Motor neuron (in vitro differentiated cells): ENCODE data around the gene GUCY1A1. TPM values are rescaled to one million over a fixed set of nuclear protein-coding genes. Genes with fewer than 3 reads are reported as not detected.

ENCODE experiments used
- ATAC-seq, 8 experiments: fragments of 200-7000 bp; cut with Tn5 transposase; replicated peaks in 6 of 8; 2 replicates each; pipeline ENCODE4 v1.8.0; 2021; ENCODE audit warnings: mild to moderate bottlenecking in 8 of 8, moderate library complexity in 8 of 8
- H3K27ac ChIP-seq, 2 donors: fragments of 250-450 bp; sonication (Bioruptor Pico); 2 replicates each; pipeline ENCODE4 v1.9.0; 2021; ENCODE audit warnings: antibody characterized with exemption in 2 of 2, mild to moderate bottlenecking in 2 of 2, moderate library complexity in 1 of 2
- H3K4me1 ChIP-seq, 2 donors: fragments of 250-450 bp; sonication (Bioruptor Pico); replicated peaks in 1 of 2; 2 replicates each; pipeline ENCODE4 v1.6.1; 2021; ENCODE audit warnings: antibody characterized with exemption in 2 of 2, mild to moderate bottlenecking in 2 of 2, moderate library complexity in 1 of 2
- H3K4me3 ChIP-seq, 5 donors: fragments of 250-450 bp; sonication (Bioruptor Pico); 2 replicates each; pipeline ENCODE4 v1.9.0; 2021; ENCODE audit warnings: antibody characterized with exemption in 5 of 5, mild to moderate bottlenecking in 5 of 5, moderate library complexity in 4 of 5
- WGBS, 10 experiments: fragments of 450-650 bp; shearing (Covaris generic); methylation state at CpG; one replicate each; pipeline ENCODE4 v1.0.0; 2022; 5-methylcytosine and 5-hydroxymethylcytosine counted together
- in situ Hi-C, 9 experiments: fragments of 400-800 bp; cut with MboI; loops; one replicate each; pipeline ENCODE4 v1.15.0; 2021; ENCODE audit warnings: low sequenced_read_pairs in 9 of 9, low pct_unique_long_range_greater_than_20kb in 2 of 9; ENCODE audit not compliant: unreplicated experiment in 9 of 9
- total RNA-seq, 8 experiments: library from RNA; unstranded; fragments of 300-600 nt; gene quantifications; 2 replicates each; pipeline versions ENCODE4 v1.2.3 to v1.2.4, GENCODE V29; 2022

Gene GUCY1A1
- total RNA-seq, 8 experiments from 2014 or later: 0.10 to 28.3 (median 9.5) TPM; not detected in 1

DNA sequence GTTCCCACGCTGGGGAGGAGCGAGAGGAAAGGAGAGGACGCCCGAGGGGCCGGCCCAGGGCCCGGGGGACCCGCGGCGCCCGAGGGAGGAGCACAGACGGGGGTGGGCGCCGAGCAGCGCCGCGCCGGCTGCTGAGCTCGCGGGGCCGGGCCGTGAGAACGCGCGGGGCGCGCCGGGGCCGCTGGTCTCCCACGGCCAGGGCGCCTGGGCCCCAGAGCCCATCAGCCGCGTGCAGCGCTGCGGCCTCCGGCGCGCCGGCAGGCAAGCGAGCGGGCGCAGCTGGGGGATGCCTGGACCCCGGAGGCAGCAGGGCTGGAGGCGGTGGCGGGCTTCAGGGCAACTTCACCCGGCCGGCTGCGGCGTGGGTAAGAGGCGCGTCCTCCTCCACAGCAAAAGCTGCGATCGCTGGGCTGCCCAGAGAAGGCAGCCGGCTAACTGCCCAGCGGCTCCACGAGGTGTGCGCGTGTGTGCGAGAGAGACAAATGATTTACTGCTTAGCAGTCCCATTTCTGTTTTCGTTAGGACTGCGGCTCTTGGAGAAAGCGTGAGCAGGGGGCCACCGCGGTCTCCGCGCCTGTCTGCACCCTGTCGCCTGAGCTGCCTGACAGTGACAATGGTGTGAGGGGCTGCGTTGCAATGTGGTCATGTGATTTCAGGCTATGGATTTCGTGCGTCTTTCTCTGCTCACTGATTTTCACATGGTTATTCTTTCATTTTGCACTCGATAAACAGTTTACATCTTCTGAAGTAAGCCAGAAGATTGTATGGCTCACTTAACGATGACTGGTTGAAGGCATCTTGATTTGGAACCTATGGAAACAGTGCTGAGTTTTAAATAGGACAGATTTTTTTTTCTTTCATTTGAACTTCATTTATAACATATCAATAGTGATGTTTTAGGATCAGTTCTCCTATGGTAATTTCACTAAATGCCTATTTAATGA lies 1.2 kb downstream of the GUCY1A1 start:
- Histone ChIP-seq H3K4me1 (peaks cover 5 to 6% of the 10 kb centered on the region in 2 donors), H3K4me3 (peak overlapping the region; percentile 49 to 71 (median 50)), H3K27ac (peak overlapping the region; percentile 3 to 77)
- peak; percentile 65 to 89 (median 85) for ATAC-seq
- WGBS, 10 experiments: 0 to 40% (median 4%) methylated on average over 1 to 10 of the region's 71 CpGs; no CpG with 5 or more reads in 2 of the 10 experiments
- in situ Hi-C loops: no loop called here

DNA sequence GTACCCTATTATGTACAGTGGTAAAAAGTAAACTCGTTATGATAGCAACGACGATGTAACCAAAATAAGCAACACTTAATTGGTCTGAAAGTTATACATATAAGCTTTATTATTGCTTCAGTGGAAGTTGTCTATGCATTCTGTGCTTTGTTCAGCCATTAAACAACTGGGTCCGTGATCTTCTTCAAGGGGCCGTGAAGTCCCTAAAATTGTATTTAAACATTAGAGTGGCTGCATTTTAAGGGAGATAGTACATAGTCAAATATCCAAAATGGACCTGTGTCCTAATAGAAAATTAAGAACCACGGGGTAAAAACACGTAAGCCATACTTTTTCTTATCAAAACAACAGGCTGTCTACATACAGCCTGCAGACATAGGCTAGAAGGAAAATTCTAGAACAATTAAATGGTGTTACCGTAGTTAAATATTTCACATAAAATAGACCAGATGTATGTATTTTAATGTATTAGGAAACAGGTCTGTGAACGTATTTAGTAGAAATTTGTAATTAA lies 2.1 kb downstream of the GUCY1A1 start:
- ATAC-seq: no peak
- Histone ChIP-seq H3K27ac (no peak overlapping the region), H3K4me3 (peak overlapping the region; percentile 49 to 71 (median 50)), H3K4me1 (peaks cover 5 to 6% of the 10 kb centered on the region in 2 donors)
- 60 to 96% (median 74%) methylated on average over 4 to 8 of the region's 9 CpGs for WGBS, 10 experiments
- in situ Hi-C loops: no loop called here

DNA sequence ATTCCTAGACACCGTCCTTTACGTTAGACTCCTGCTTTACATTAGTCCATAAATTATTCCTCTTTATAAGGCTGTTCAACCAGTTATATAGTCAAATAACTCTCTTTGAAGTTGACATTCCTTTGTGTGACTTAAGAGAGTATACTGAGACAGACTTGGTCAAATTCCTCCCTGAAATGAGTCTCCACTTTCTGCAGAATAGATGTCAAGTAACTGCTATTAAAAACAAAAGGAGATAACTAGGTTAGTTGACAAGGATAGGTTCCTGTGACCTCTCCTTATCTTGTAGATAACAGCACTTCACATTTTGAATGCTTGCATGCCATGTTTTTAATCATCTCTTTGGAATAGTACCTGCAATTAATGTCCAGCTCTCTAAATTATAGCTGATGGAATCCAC lies 5.7 kb downstream of the GUCY1A1 start:
- Histone ChIP-seq H3K27ac (no peak overlapping the region), H3K4me1 (peaks cover 5 to 20% of the 10 kb centered on the region in 2 donors), H3K4me3 (no peak overlapping the region)
- WGBS, 10 experiments: 31 to 100% (median 89%) methylated on average over 1 to 2 of the region's 2 CpGs
- no peak for ATAC-seq
- in situ Hi-C loops: no loop called here

DNA sequence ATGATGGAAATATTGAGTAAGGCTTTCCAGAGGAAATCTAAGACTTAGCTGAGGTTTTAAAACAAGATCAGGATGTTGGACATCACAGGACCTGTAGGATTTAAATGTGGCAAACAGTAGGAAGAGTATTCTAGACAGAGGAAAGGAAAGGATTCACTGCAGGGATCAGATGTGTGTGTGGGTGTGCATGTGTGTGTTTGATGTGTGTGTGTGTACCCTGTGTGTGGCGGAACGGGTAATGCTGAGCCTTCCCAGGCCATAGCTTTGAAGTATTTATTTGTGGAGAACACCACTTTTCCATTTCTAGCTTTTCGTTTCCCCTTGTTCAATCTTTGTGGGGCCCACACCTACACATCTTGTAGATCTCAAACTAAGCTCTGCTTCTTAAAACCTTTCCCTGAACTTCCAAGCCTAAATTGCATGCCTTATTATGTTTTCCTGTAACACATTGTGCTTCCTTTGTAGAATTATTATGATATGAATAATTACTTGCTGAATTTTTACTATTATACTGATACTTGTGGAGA lies 6.9 kb downstream of the GUCY1A1 start:
- no peak overlapping the region for H3K4me3 ChIP-seq
- no peak for ATAC-seq
- in situ Hi-C loops: no loop called here
- peaks cover 3 to 19% of the 10 kb centered on the region in 2 donors for H3K4me1 ChIP-seq
- WGBS, 10 experiments: 83 to 100% (median 100%) methylated on average over 1 to 3 of the region's 3 CpGs; no CpG with 5 or more reads in 6 of the 10 experiments
- no peak overlapping the region for H3K27ac ChIP-seq

DNA sequence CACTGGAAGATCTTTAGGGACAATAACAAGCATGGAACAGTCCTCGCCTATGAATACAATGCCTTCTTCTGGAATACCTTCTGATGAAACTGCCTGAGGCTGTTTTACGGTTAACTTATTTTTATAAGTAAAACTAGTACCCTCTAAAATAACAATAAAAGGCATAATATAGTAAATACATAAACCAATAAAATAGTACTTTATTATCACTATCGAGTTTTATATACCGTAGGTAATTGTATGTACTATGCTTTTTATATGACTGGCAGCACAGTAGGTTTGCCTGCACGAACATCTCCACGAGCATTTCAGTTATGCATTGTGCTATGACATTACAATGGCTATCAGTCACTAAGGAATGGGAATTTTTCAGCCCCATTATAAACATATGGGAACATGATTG lies 8.0 kb downstream of the GUCY1A1 start:
- no peak overlapping the region for H3K27ac ChIP-seq
- in situ Hi-C loops: no loop called here
- H3K4me1 ChIP-seq: peaks cover 0 to 14% of the 10 kb centered on the region in 2 donors
- H3K4me3 ChIP-seq: no peak overlapping the region
- WGBS, 10 experiments: 47 to 100% (median 94%) methylated on average over 1 to 6 of the region's 6 CpGs; no CpG with 5 or more reads in 1 of the 10 experiments
- no peak for ATAC-seq

DNA sequence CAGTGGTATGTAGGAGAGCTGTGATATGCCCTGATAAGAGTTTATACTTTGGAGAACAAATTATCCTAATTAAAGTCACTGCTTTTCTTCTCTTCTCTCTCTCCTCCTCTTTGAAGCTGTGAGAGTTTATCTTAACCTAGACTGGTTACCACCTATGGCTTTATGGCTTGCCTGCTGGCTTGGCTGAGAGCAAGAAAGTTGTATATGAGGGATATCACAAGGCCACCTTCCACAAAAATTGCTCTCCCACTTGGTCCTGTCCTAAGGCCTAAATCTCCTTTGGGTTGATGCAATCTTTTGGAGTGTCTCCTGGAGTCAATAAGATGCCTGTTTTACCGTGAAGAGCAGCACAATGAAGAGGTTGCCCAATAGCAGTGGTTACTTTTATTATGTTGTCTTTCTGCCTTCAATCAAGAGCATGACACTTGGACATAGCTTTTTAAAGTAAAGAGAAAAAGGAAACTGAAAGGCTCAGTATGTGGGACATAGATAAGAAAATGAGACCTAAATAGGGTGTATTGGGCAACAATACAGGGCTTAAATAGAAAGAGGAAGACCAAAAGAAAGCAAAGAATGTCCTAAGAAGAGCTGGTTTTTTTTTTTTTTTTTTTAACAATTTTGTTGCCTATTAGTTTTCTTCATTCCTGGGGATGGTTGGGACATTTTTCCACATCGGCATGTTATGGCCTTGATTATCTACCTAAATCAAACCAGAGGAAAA lies 9.2 kb downstream of the GUCY1A1 start:
- WGBS, 10 experiments: 0 to 80% (median 23%) methylated on average over 1 to 2 of the region's 2 CpGs; no CpG with 5 or more reads in 1 of the 10 experiments
- no peak overlapping the region for H3K27ac ChIP-seq
- in situ Hi-C loops: no loop called here
- no peak for ATAC-seq
- no peak overlapping the region for H3K4me3 ChIP-seq
- peaks cover 0 to 17% of the 10 kb centered on the region in 2 donors for H3K4me1 ChIP-seq

DNA sequence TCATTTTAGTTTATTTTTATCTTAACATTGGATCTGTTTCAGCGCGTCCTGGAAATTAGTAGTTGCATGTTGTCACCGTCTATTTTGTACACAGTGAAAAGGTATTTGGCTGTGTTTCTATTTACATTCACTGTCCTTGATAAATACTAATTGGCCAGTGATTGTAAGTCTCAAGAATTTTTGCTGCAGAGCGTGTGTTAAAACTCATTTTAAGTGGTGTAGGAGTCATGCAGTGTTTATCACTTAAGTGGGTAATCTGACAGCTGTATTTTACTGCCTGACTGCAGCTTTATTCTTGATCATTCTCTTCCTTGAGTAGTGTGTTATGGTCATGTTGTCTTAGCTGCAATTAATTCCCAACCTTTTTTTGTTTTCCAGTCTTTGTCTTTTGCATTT lies 9.8 kb downstream of the GUCY1A1 start:
- H3K27ac ChIP-seq: no peak overlapping the region
- H3K4me3 ChIP-seq: no peak overlapping the region
- ATAC-seq: peak in 2 of 8 experiments; percentile 41 to 45
- in situ Hi-C loops: no loop called here
- H3K4me1 ChIP-seq: peaks cover 0 to 17% of the 10 kb centered on the region in 2 donors
- WGBS, 10 experiments: 7 to 94% (median 84%) methylated on average over 1 to 4 of the region's 4 CpGs; no CpG with 5 or more reads in 2 of the 10 experiments

DNA sequence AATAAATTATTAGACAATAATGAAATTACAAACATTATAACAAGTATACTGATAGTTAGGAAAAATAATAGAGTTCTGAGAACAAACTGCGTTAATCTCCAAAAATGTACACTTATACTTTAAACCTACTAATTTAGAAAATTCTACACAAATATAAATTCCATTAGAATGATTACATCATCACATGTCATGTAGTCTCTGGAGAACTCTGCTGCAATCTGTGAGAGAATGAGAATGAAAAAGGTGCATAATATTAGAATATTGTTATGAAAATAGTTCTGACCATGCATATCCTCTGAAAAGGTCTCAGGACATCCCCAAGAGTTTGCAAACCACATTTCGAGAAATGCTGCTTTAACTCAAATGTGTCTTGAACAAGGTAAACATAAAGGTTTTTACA lies 11.4 kb downstream of the GUCY1A1 start:
- ATAC-seq: no peak
- in situ Hi-C loops: no loop called here
- WGBS, 10 experiments: 46 to 100% (median 80%) methylated on average over 1 to 2 of the region's 2 CpGs; no CpG with 5 or more reads in 1 of the 10 experiments

DNA sequence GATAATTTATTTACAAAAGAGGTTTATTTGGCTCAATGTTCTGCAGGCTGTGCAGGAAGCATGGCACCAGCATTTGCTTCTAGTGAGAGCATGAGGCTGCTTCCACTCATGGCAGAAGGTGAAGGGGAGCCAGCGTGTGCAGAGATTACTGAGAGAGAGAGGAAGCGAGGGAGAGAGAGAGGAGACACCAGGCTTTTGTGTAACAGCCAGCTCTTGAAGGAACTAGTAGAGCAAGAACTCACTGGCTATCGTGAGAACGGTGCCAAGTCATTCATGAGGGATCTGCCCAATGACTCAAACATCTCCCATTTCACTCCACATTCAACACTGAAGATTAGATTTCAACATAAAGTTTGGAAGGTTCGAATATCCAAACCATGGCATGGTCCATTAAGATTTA lies 12.7 kb downstream of the GUCY1A1 start:
- ATAC-seq: no peak
- H3K4me3 ChIP-seq: no peak overlapping the region
- 26 to 100% (median 87%) methylated on average over 1 to 5 of the region's 5 CpGs; no CpG with 5 or more reads in 3 of the 10 experiments for WGBS, 10 experiments
- no peak overlapping the region for H3K27ac ChIP-seq
- peaks cover 0 to 17% of the 10 kb centered on the region in 2 donors for H3K4me1 ChIP-seq
- in situ Hi-C loops: no loop called here

More for the DNA sequence above, 11.4 kb downstream of the GUCY1A1 start:
- Histone ChIP-seq H3K27ac (no peak overlapping the region), H3K4me1 (peaks cover 0 to 17% of the 10 kb centered on the region in 2 donors), H3K4me3 (no peak overlapping the region)

DNA sequence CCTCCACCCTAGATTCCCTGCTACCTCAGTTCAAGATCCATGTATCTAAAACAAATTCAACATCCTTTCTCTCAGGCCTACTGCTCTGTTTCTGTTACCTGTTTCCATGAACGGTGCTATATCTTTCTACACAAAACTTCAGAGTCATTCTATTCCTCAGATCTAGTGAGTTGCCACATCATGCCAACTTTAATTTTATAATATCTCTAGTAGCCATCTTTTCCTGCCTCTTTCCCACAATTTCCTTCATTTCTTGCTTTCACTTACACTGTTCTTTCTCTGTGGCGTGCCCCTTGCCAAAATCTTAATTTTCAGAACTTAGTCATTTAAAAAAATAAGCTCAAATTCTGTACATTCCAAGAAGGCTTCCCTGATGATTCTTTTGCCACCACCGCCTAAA lies 15.2 kb downstream of the GUCY1A1 start:
- Histone ChIP-seq H3K4me3 (no peak overlapping the region), H3K27ac (no peak overlapping the region), H3K4me1 (peaks cover 0 to 4% of the 10 kb centered on the region in 2 donors)
- in situ Hi-C loops: no loop called here
- ATAC-seq: no peak
- 35 to 100% (median 83%) methylated on average over 2 to 3 of the region's 3 CpGs for WGBS, 10 experiments

DNA sequence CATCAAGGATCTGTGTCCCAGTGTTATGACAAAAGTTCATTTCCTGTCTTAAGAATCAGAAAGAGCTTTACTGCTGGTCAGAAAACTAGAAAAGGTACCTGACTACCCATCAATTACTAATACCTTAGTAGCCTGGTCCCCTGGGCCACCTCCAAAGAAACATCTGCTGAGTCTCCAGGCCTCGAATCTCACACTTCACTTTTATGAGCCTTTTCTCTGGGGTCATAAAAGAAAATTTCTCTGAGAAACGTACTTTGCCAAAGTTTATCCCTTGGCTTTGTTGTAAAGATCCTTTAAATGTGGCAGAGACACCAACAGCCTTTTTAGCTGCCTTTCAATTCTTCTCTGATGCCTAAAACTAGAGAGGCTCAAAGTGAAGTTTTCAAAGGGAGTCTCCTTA lies 17.8 kb downstream of the GUCY1A1 start:
- H3K27ac ChIP-seq: no peak overlapping the region
- ATAC-seq: no peak
- peaks cover 0 to 3% of the 10 kb centered on the region in 2 donors for H3K4me1 ChIP-seq
- H3K4me3 ChIP-seq: no peak overlapping the region
- in situ Hi-C loops: no loop called here
- 0 to 100% (median 56%) methylated on average over 1 to 2 of the region's 2 CpGs; no CpG with 5 or more reads in 2 of the 10 experiments for WGBS, 10 experiments

DNA sequence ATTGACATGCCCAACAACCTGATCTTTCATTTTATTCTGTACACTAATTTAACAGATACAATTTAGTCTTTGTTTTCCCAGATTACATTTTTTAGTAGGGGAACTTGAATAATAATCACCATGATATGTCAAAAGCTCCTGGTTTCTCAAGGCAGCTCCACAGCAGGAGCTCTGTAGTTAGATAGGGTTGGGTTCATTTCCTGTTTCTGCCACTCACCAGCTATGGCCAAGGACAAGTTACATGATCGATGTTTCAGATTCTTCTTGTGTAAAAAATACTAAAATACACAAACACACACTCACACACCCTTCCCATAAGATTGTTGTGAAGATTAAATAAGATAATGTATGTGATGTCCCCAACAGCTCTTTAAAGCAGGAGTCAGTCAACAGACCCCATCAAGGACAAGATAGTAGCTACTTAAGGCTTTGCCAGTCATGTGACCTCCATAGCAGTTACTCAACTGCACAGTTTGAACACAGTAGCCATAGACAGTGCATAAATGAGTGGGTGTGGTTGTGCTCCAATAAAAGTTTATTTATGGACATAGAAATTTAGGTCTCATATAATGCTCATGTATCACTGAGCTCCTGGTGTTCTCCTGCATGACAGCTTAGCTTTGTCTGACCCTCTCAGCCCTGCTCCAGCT lies 18.4 kb downstream of the GUCY1A1 start:
- in situ Hi-C loops: no loop called here
- Histone ChIP-seq H3K4me1 (peaks cover 0 to 3% of the 10 kb centered on the region in 2 donors), H3K4me3 (no peak overlapping the region), H3K27ac (no peak overlapping the region)
- ATAC-seq: peak in 2 of 8 experiments; percentile 32 to 42
- WGBS, 10 experiments: 33 to 100% (median 100%) methylated on average over 1 of the region's 1 CpG; no CpG with 5 or more reads in 1 of the 10 experiments
